Smooth muscle cell (in vitro differentiated cells): ENCODE data around the gene ELP5. TPM values are rescaled to one million over a fixed set of nuclear protein-coding genes. Genes with fewer than 3 reads are reported as not detected.

Source experiments
- DNase-seq: peaks from one replicate; lab custom pipeline; 2025; ENCODE audit not compliant: unreplicated experiment; lab: John Stamatoyannopoulos, UW
- H2AFZ ChIP-seq: fragments of 200-600 bp; sonication (generic); 2 replicates; pipeline ENCODE4 v1.6.0; 2016; ENCODE audit warnings: antibody characterized with exemption, low read depth, mild to moderate bottlenecking
- H3F3A ChIP-seq: fragments of 200-600 bp; sonication (generic); 2 replicates; pipeline ENCODE4 v1.6.0; 2017; ENCODE audit warnings: antibody characterized with exemption, low read depth
- H3K27ac ChIP-seq: fragments of 200-600 bp; sonication (generic); 2 replicates; pipeline ENCODE4 v1.5.1; 2016; ENCODE audit warnings: low read depth, mild to moderate bottlenecking
- H3K27me3 ChIP-seq: fragments of 200-600 bp; sonication (generic); 2 replicates; pipeline ENCODE4 v1.6.1; 2016; ENCODE audit warnings: low read depth, mild to moderate bottlenecking
- H3K36me3 ChIP-seq: fragments of 200-600 bp; sonication (generic); 2 replicates; pipeline ENCODE4 v1.5.1; 2016; ENCODE audit warnings: low read depth
- H3K4me1 ChIP-seq: fragments of 200-600 bp; sonication (generic); 2 replicates; pipeline ENCODE4 v1.5.1; 2016; ENCODE audit warnings: low read depth
- H3K4me2 ChIP-seq: fragments of 200-600 bp; sonication (generic); 2 replicates; pipeline ENCODE4 v1.6.0; 2016; ENCODE audit warnings: mild to moderate bottlenecking
- H3K4me3 ChIP-seq: fragments of 200-600 bp; sonication (generic); 2 replicates; pipeline ENCODE4 v1.5.1; 2016; ENCODE audit warnings: mild to moderate bottlenecking
- H3K79me2 ChIP-seq: fragments of 200-600 bp; sonication (generic); 2 replicates; pipeline ENCODE4 v1.6.0; 2016; ENCODE audit warnings: low read depth, mild to moderate bottlenecking
- H3K9ac ChIP-seq: fragments of 200-600 bp; sonication (generic); 2 replicates; pipeline ENCODE4 v1.6.0; 2016; ENCODE audit warnings: low read depth
- H3K9me3 ChIP-seq: fragments of 200-600 bp; sonication (generic); replicated peaks from 2 replicates; pipeline ENCODE4 v1.5.1; 2016; ENCODE audit warnings: low read depth
- H4K20me1 ChIP-seq: fragments of 200-600 bp; sonication (generic); 2 replicates; pipeline ENCODE4 v1.6.0; 2016; ENCODE audit warnings: low read depth
- WGBS: methylation state at CpG from one replicate; pipeline ENCODE4 v1.1.7; 2016; ENCODE audit warnings: low lambda C conversion rate; 5-methylcytosine and 5-hydroxymethylcytosine counted together
- polyA plus RNA-seq: library from polyadenylated mRNA; unstranded; fragments of >200 nt; fragmentation: Nextera tagmentation; extraction: Ambion mirVana; gene quantifications from 2 replicates; pipeline ENCODE4 v1.2.1, GENCODE V29; 2016
- total RNA-seq: library from RNA; depleted of rRNA; stranded (reverse); fragments of >200 nt; gene quantifications from 2 replicates; pipeline ENCODE4 v1.2.3, GENCODE V29; 2014
- TF ChIP-seq, protein P1 (sequence below): fragments of 200-600 bp; sonication (generic); IDR thresholded peaks from 2 replicates; pipeline ENCODE4 v1.5.1; 2017; ENCODE audit warnings: borderline replicate concordance, mild to moderate bottlenecking, antibody characterized with exemption; ENCODE audit not compliant: insufficient read depth, poor library complexity, severe bottlenecking

Gene ELP5
- total and polyA plus RNA-seq, 2 experiments from 2014 or later, result 18.7 to 42.4 TPM

DNA sequence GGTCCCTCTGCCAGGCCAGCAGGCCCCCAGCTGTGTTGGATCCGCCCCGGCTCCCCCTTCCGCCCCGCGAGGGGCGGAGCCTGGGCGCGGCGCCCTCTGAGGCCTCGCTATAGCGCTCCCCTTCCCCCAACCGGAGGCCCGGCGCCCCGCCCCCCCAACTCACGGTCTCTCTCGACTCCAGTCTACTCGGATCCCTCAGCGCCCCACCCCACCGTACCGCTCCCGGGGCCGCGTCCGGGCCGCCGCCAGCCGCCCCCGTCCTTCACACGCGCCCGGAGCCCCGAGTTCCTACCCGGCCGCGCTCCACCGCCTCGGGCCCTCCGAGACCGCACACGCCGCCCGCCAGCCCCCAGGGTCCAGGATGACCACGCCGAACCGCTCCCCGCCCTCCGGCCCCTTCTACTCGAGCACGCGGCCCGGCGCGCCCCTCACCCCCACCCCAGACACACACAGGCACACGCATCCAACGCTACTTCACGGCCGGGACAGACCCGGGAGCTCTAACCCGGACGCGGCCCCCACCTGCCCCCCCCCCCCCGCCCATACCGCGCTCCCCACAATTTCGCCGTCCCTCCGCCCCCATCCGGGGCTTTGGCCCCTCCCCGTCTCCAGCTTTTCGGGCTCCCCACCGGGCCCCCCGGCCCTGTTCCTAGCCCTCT lies 14.1 kb upstream of the ELP5 start:
- TF ChIP-seq, protein P1, sequence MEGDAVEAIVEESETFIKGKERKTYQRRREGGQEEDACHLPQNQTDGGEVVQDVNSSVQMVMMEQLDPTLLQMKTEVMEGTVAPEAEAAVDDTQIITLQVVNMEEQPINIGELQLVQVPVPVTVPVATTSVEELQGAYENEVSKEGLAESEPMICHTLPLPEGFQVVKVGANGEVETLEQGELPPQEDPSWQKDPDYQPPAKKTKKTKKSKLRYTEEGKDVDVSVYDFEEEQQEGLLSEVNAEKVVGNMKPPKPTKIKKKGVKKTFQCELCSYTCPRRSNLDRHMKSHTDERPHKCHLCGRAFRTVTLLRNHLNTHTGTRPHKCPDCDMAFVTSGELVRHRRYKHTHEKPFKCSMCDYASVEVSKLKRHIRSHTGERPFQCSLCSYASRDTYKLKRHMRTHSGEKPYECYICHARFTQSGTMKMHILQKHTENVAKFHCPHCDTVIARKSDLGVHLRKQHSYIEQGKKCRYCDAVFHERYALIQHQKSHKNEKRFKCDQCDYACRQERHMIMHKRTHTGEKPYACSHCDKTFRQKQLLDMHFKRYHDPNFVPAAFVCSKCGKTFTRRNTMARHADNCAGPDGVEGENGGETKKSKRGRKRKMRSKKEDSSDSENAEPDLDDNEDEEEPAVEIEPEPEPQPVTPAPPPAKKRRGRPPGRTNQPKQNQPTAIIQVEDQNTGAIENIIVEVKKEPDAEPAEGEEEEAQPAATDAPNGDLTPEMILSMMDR, result no peak
- Histone ChIP-seq H3K27me3 (no peaks in the 10 kb centered on the region), H3K9ac (peak overlapping the region; percentile 86), H3K4me3 (peak overlapping the region; percentile 98), H2AFZ (no peak overlapping the region), H3K36me3 (no peaks in the 10 kb centered on the region), H3K79me2 (peaks cover 73% of the 10 kb centered on the region), H3K4me1 (peaks cover 31% of the 10 kb centered on the region), H3K27ac (peak overlapping the region; percentile 74), H3K4me2 (peak overlapping the region; percentile 91), H3K9me3 (no peaks in the 10 kb centered on the region), H4K20me1 (peaks cover 26% of the 10 kb centered on the region), H3F3A (peaks cover 53% of the 10 kb centered on the region)
- 0% methylated on average over 9 of the region's 73 CpGs for WGBS
- DNase-seq, result peak; percentile 61

DNA sequence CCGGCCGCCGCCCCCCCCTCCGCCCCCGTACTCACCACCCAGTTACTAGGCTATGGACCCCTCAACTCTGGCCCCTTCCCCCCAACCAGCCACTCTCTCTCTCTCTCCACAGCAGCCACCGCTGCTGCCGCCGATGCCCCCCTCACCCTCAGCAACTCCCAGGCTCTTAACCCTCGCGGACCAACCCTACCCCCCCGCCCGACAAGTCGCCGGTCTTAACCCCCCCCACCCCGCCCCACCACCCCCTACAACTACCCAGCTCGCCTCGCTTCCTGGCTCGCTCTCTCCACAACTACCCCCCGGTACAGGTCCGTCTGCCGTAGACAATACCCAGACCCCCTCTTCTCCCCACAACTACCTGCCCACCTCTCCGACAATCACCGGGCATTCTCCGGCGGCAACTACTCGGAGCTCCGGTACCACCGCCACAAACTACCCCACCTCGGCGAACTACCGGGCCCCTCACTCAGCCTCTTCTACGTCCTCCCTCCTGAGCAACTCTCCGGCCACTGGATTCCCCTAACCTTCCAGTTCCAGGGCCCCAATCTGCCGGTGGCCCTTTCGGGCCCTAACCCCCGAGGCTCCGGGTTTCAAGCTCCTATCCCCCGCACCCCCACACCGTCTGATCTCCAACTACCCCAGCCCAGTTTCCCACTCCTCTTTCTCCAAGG lies 13.5 kb upstream of the ELP5 start:
- H2AFZ ChIP-seq, result no peak overlapping the region
- H3K27me3 ChIP-seq, result no peaks in the 10 kb centered on the region
- no peaks in the 10 kb centered on the region for H3K36me3 ChIP-seq
- WGBS, result under 1% methylated on average over 32 of the region's 39 CpGs
- H3K9ac ChIP-seq, result peak overlapping the region; percentile 86
- DNase-seq, result no peak
- peaks cover 26% of the 10 kb centered on the region for H3K4me1 ChIP-seq
- peak overlapping the region; percentile 91 for H3K4me2 ChIP-seq
- peak overlapping the region; percentile 98 for H3K4me3 ChIP-seq
- H3K9me3 ChIP-seq, result no peaks in the 10 kb centered on the region
- peaks cover 20% of the 10 kb centered on the region for H4K20me1 ChIP-seq
- TF ChIP-seq, protein P1, result no peak
- H3F3A ChIP-seq, result peaks cover 52% of the 10 kb centered on the region
- peaks cover 66% of the 10 kb centered on the region for H3K79me2 ChIP-seq
- peak overlapping the region; percentile 74 for H3K27ac ChIP-seq

DNA sequence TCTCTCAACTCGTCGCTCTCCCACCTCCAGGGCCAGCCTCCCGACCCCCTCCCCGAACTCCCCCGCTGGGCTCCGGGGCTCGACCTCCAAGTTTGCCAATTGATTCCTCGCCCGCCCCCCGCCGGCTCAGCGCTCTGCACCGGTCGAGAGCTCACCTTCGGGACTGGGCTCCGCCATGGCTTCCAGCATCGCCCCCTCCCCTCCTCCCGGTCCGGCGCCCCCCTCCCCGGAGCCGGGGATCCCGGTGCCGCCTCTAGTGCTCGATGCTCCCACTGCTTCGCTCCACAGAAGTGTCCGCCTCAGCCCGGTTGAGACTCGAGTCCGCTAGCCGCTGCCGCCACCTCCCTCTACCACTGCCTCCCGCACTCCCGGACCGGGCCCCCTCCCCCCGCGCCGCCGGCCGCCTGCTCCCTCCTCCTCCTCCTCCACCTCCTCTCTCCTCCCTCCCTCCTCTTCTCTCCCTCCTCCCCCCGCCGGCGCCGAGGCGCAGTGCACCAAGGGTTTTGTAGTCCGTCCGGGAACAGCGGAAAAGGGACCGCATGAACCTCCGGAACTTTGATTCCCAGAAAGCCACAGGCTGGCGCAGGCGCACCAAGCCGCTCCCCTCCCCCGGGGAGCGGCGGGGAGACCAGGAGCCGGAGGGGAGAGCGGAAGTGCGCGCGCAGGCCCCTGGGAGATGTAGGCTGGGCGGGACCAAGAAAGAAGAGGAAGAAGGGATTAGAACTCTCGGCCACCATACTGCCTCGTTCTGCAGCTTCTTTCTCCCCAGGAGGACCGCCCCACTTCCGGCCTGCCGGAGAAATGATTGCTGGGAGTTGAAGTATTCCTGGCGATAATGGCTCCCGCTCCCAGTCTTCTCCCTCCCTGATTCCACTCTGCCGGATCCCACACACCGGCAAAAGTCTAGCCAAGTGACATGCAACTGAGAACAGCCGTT lies 12.7 kb upstream of the ELP5 start, which contains the start of gene PHF23:
PHF23 (minus strand) TSS at position 367 of the 937 bp plus-strand sequence; CDS start at position 189, 178 bp downstream.
- under 1% methylated on average over 56 of the region's 72 CpGs for WGBS
- Histone ChIP-seq H3K4me2 (peak within 1 kb of the TSS; percentile 91), H3K27me3 (no peaks in the 10 kb centered on the region), H3K79me2 (peaks cover 62% of the 10 kb centered on the region), H4K20me1 (peaks cover 20% of the 10 kb centered on the region), H3K36me3 (no peaks in the 10 kb centered on the region), H3K9ac (peak within 1 kb of the TSS; percentile 86), H2AFZ (no peak within 1 kb of the TSS), H3K9me3 (no peaks in the 10 kb centered on the region), H3F3A (peaks cover 53% of the 10 kb centered on the region), H3K27ac (peak within 1 kb of the TSS; percentile 95), H3K4me3 (peak within 1 kb of the TSS; percentile 98), H3K4me1 (peaks cover 26% of the 10 kb centered on the region)
- TF ChIP-seq, protein P1, result no peak
- peak; percentile 94 for DNase-seq
